LNCaP clone FGC (cell line): Measurements from ENCODE around the gene DDAH2.

Experiments
- DNase-seq: peaks from one replicate; pipeline ENCODE4 v3.0.0-alpha.2; 2011; ENCODE audit warnings: low read depth
- H3K4me3 ChIP-seq: 2 replicates; pipeline ENCODE4 v1.5.1; 2011; ENCODE audit warnings: mild to moderate bottlenecking, low read depth, low read length, control low read depth
- CTCF ChIP-seq: IDR thresholded peaks from 2 replicates; pipeline ENCODE4 v1.5.1; 2012; ENCODE audit warnings: mild to moderate bottlenecking; ENCODE audit not compliant: control insufficient read depth, insufficient read depth; ENCODE audit errors: extremely low read depth

Gene DDAH2

GRCh38 chr6:31725502-31726350 is 3.4 kb downstream of the DDAH2 start:
- DNase-seq, result no peak
- TF ChIP-seq CTCF, result no peak
- H3K4me3 ChIP-seq, result no peak overlapping the region

GRCh38 chr6:31723980-31724691 is 5.0 kb downstream of the DDAH2 start:
- DNase-seq, result no peak
- no peak overlapping the region for H3K4me3 ChIP-seq
- no peak for TF ChIP-seq CTCF

- no peak for TF ChIP-seq CTCF
- DNase-seq, result no peak
- H3K4me3 ChIP-seq, result no peak within 1 kb of the TSS
Measured at GRCh38 chr6:31723245-31723979, 5.7 kb downstream of the DDAH2 start, which contains the start of gene MPIG6B. Gene MPIG6B (plus strand): TSS chr6:31723373. CDS start chr6:31723384, 11 bp downstream.

GRCh38 chr6:31722173-31722572 is 6.9 kb downstream of the DDAH2 start:
- no peak for TF ChIP-seq CTCF
- DNase-seq, result no peak
- H3K4me3 ChIP-seq, result no peak overlapping the region

- TF ChIP-seq CTCF, result no peak
- no peak for DNase-seq
- no peak within 1 kb of the TSS for H3K4me3 ChIP-seq
Measured at GRCh38 chr6:31721351-31722020, 7.6 kb downstream of the DDAH2 start, which contains the start of gene LY6G6C. Gene LY6G6C (minus strand): TSS chr6:31721746. CDS start chr6:31721679, 67 bp downstream.

- no peak for DNase-seq
- no peak overlapping the region for H3K4me3 ChIP-seq
- TF ChIP-seq CTCF, result no peak
Measured at GRCh38 chr6:31720196-31720770, 8.8 kb downstream of the DDAH2 start.
